ENCODE measurements around the gene LRRC56.

LRRC56 gene

GRCh38 chr11:521177-521688 lies 16.1 kb upstream of the LRRC56 start:
- TF ChIP-seq POLR2A (IDR thresholded peaks at IDR 0.05; ENCODE audit: low read depth, low read length) = no peak
- no peak for DNase-seq (ENCODE audit: insufficient read length, low spot score)
- FAIRE-seq = no peak

- no peak for TF ChIP-seq POLR2A (IDR thresholded peaks at IDR 0.05; ENCODE audit: low read depth, low read length)
- DNase-seq (ENCODE audit: insufficient read length, low spot score) (no peak), FAIRE-seq (no peak)
Measured at GRCh38 chr11:526192-526591, 11.1 kb upstream of the LRRC56 start.

- no peak for DNase-seq (ENCODE audit: insufficient read length, low spot score)
- TF ChIP-seq POLR2A (IDR thresholded peaks at IDR 0.05; ENCODE audit: low read depth, low read length) = no peak
- FAIRE-seq = no peak
Measured at GRCh38 chr11:528166-528814, 9.0 kb upstream of the LRRC56 start.

- FAIRE-seq (no peak), DNase-seq (ENCODE audit: insufficient read length, low spot score) (no peak)
- TF ChIP-seq POLR2A (IDR thresholded peaks at IDR 0.05; ENCODE audit: low read depth, low read length) = no peak
Measured at GRCh38 chr11:528815-529727, 8.3 kb upstream of the LRRC56 start.

- no peak for TF ChIP-seq POLR2A (IDR thresholded peaks at IDR 0.05; ENCODE audit: low read depth, low read length)
- FAIRE-seq = no peak
- no peak for DNase-seq (ENCODE audit: insufficient read length, low spot score)
Measured at GRCh38 chr11:529728-530411, 7.5 kb upstream of the LRRC56 start.

- DNase-seq (ENCODE audit: insufficient read length, low spot score) (no peak), FAIRE-seq (no peak)
- no peak for TF ChIP-seq POLR2A (IDR thresholded peaks at IDR 0.05; ENCODE audit: low read depth, low read length)
Measured at GRCh38 chr11:530960-531831, 6.1 kb upstream of the LRRC56 start.

DNA sequence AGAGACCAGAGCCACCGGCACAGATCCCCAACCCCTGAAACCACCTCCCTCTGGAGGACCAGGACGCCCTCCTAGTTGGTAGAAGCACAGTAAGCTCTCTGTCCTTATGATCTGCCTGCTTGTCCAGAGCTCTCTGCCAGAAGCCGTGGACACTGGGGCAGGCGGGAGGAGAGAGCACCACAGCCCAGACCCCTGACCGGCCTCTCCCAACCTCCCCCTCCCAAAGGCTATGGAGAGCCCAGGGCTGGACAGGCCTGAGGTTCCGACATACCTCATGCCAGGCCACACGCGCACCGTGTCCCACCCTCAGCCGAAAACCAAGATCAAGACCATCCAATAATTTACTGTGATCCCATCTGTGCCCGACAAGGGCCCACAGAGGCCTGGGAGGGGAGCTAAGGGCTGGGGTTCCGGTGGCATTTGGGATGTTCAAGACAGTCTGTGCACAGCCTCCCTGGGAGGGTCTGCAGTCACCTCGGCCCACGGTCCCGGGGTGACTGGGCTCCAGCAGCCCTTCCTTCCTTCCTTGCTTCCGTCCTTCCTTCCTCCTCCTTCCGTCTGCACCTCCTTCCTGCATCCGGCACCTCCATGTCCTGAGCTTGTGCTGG lies 5.3 kb upstream of the LRRC56 start:
- no peak for FAIRE-seq

GRCh38 chr11:532527-532985 lies 4.8 kb upstream of the LRRC56 start:
- DNase-seq (ENCODE audit: insufficient read length, low spot score) (no peak), FAIRE-seq (no peak)
- no peak for TF ChIP-seq POLR2A (IDR thresholded peaks at IDR 0.05; ENCODE audit: low read depth, low read length)

More for the DNA sequence above, 5.3 kb upstream of the LRRC56 start:
- TF ChIP-seq POLR2A (IDR thresholded peaks at IDR 0.05; ENCODE audit: low read depth, low read length) = no peak
- no peak for DNase-seq (ENCODE audit: insufficient read length, low spot score)

DNA sequence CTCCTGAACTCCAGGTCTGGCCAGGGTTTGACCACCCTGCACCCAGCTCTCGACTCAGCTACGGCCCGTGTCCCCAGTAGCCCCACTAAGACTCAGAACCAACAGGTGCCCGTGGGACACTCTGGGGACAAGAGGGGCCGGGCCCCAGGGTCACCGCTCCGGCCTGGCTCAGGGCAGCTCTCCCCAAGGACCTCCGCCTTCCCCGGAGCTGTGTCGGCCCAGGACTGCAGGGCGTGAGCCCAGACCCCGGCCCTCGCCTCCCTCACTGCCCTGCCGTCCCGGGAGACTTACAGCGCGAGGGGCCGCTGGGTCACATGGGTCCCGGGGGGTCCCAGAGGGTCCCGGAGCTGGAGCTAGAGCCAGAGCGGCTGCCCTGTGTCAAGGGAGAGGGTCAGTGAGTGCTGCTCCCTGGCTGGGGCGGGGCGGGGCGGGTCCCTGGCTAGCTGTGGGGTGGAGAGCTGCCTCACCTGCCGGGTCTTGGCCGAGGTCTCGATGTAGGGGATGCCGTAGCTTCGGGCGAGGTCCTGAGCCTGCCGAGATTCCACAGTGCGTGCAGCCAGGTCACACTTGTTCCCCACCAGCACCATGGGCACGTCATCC lies 4.2 kb upstream of the LRRC56 start:
- FAIRE-seq = no peak
- no peak for DNase-seq (ENCODE audit: insufficient read length, low spot score)
- TF ChIP-seq POLR2A (IDR thresholded peaks at IDR 0.05; ENCODE audit: low read depth, low read length) = no peak

DNA sequence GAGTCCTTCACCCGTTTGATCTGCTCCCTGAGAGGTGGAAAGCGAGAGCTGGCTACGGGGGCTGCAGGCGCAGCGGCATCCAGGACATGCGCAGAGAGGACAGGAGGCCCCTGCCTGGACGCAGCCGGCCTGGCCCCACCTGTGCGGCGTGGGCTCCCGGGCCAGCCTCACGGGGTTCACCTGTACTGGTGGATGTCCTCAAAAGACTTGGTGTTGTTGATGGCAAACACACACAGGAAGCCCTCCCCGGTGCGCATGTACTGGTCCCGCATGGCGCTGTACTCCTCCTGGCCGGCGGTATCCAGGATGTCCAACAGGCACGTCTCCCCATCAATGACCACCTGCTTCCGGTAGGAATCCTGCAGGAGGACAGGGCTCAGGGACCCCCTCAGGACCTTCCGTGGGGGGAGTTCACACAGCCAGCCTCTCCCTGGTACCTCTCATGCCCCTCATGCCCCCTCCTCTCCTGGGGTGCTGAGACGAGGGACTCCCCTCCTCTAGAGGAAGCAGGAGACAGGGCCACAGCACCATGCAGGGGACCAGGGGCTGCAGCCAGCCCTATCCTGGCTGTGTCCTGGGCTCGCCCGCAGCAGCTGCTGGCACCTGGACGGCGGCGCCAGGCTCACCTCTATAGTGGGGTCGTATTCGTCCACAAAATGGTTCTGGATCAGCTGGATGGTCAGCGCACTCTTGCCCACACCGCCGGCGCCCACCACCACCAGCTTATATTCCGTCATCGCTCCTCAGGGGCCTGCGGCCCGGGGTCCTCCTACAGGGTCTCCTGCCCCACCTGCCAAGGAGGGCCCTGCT lies 3.5 kb upstream of the LRRC56 start:
- no peak for TF ChIP-seq POLR2A (IDR thresholded peaks at IDR 0.05; ENCODE audit: low read depth, low read length)
- DNase-seq (ENCODE audit: insufficient read length, low spot score) (no peak), FAIRE-seq (no peak)

GRCh38 chr11:534396-535209 lies 2.7 kb upstream of the LRRC56 start:
- TF ChIP-seq POLR2A (IDR thresholded peaks at IDR 0.05; ENCODE audit: low read depth, low read length) = 0 out of 2 replicates have a peak, but pooled peaks have one; percentile 13
- DNase-seq (ENCODE audit: insufficient read length, low spot score) (no peak), FAIRE-seq (no peak)

Measured in H54 (cell line).